GM18520 (cell line): ENCODE data around the gene KIF3B.
"Not testable (repeated sequence)": the region's sequence is repeated elsewhere in the genome, so short reads cannot be mapped to it uniquely, and the experiment has no call there.

ENCODE experiments used
- ATAC-seq: cut with Tn5 transposase; IDR thresholded peaks from one replicate; pipeline ENCODE4 v1.9.1; 2021; ENCODE audit not compliant: unreplicated experiment

Gene KIF3B

GRCh38 chr20:32292548-32292947 is 15.1 kb downstream of the KIF3B start:
- ATAC-seq, result no peak

- ATAC-seq, result no peak
These were observed 16.6 kb downstream of the KIF3B start for GRCh38 chr20:32294071-32294470.

- ATAC-seq, result no peak
These were observed 19.0 kb downstream of the KIF3B start for GRCh38 chr20:32296412-32296811.

DNA sequence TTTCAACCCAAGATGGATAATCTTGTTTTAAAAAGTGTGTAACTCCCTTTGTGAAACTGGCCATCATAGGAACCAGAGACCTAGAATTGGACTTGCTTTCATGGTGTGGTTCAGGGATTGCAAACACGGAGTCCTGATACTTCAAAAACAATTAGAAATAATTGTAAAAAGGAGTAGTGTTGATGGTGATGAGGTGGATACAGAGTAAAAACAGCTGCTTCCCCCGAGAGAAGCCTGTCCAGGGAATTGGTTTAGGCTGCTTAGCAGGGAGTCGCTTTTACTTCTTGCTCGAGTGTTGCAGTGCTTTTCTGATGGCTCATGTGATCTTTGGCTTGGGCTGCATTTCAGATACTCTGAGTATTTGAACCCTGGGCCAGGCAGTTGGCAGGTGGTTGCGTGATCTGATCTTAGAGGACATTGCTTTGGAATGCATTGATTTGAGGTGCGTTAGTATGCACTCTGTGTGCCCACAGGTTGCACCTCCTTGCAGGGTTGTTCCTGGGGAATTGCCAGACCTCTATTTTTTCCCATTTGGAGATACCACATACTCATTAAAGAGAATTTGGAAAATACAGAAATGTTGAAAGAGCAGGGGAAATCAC is 19.5 kb downstream of the KIF3B start:
- ATAC-seq, result no peak

DNA sequence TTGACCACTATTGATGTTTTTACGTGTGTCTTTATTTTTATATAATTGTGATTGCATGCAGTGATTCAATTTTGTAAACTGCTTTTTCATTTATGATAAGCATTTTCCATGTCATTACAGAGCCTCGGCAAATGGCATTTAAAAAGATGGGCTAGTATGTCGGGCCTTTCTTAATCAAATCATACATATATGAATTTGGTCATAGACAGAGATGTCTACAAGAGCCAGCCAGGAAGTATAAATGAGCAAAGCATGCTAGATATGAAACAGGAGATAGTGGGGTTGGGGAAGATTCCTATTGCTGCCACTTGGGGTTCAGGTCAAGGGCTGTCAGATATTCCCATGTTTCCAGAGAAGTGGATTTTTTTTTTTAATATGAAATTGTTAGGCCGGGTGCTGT is 20.0 kb downstream of the KIF3B start:
- ATAC-seq, result no peak

- no peak for ATAC-seq
These were observed 23.2 kb downstream of the KIF3B start for GRCh38 chr20:32300647-32301046.

DNA sequence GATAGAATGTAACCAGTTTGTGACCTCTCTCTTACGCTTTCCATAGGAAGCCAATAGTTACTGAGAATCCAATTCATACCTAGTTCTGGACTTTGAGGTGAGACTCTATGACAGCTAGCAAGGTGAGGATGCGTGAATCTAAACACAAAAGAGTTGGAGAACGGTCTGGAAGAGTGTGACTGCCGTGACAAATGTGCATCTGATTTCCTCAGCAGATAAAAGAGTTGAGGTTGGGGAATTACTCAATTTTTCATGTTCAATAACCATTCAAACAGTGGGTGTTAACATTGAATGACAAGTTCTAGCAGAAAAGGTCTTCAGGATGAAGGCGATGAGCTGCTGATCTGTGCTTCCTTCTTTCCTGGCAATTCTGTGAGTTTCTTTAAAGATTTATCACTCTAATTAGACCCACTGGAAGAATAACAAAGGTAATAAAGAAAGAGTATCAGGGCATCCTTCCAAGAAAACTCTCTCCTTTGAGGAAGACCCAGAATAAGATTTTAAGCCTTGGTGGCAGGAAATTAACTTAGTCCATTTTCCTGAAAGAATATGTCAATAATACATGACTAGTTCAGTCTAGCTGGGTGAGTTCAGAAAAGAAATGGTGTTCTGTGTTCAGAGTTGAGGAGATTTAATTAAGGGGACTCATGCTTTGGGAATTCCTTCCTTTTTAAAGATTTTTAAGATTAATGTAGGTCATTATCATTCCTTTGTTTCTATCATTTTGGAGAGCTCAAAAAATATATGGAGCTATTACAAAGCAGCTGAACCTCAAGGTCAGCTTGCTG is 24.5 kb downstream of the KIF3B start:
- no peak for ATAC-seq

DNA sequence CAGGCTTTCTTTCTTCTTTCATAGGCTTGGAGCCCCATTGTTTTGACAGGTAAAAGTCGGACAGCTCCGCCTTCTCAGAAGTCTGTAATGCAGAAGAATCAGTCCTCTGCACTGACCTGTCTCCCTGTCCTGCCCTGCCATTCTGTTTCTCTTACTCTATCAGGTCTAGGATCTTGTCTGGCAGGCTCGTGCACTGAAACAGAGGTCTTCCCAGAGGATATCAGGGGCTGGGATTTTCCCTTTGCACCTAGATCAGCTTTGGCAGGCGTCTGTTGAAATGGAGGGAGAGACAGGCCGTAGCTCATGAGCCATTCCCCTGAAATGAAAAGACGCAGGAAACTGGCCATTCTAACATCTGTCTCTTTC is 25.0 kb downstream of the KIF3B start:
- no peak for ATAC-seq

- ATAC-seq, result no peak
These were observed 26.8 kb downstream of the KIF3B start for GRCh38 chr20:32304131-32304746.

DNA sequence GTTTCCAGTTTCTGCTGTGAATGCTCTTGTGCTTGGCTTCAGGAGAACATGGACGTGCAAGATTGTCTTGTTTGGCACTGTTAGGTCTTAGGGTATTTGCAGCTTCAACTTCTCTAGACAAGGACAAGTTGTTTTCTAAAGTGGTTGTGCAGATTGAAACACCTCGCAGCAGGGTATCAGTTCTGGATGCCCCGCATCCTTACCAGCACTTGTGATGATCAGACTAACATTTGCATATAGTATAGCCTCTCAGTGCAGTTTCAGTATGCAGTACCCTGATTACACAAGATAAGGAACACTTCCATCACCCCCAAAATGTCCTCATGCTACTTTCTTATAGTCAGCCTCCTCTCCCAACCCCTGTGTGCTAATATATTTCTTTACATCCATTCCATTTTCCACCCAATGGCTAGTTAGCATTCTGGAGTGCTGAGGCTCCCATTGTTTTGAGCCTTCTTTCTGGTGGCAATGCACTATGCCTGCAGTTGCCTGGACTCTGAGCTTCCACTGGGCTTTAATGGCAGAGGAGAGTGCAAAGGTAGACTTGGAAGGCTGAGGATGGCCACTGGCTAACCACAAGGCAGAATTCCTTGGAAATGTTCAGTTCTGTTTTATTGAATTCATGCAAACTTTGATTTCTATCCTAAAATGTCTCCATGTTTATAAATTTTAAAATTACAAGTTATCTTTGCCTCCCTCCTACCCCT is 35.4 kb downstream of the KIF3B start:
- no peak for ATAC-seq

- no peak for ATAC-seq
These were observed 37.3 kb downstream of the KIF3B start for GRCh38 chr20:32314768-32315167.

DNA sequence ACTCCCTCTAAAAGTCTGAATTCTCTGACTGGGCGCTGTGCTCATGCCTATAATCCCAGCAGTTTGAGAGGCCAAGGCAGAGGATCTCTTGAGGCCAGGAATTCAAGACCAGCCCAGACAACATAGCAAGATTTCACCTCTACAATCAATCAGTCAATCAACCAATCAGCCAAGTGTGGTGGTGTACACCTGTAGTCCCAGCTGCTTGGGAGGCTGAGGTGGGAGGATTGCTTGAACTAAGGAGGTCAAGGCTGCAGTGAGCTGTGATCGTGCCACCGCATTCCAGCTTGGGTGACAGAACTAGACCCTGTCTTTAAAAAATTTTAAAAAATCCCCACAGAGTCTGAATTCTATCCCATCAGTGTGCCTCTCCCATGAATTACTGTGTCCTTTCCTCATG is 37.9 kb downstream of the KIF3B start:
- ATAC-seq, result no peak

DNA sequence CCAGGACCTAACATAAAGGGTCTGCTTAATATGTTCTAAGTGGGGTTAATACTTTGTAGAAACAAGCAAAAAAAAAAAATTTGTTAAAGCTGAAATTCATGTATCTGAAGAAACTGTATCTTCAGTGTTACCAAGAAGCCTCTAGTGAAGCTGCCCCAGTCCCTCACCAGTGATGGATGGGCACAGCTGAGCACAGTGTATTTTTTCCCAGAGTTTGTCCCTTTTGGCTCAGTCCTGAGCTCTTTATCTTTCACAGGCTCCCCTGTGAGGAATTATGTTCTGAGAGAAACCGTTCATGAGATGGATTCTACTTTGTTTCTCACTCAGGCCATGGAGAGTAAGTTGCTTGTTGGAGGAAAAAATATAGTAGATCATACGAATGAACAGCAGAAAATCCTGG is 38.4 kb downstream of the KIF3B start:
- ATAC-seq, result no peak

GRCh38 chr20:32316667-32317066 is 39.2 kb downstream of the KIF3B start:
- no peak for ATAC-seq

GRCh38 chr20:32319100-32319499 is 41.6 kb downstream of the KIF3B start:
- ATAC-seq, result no peak

DNA sequence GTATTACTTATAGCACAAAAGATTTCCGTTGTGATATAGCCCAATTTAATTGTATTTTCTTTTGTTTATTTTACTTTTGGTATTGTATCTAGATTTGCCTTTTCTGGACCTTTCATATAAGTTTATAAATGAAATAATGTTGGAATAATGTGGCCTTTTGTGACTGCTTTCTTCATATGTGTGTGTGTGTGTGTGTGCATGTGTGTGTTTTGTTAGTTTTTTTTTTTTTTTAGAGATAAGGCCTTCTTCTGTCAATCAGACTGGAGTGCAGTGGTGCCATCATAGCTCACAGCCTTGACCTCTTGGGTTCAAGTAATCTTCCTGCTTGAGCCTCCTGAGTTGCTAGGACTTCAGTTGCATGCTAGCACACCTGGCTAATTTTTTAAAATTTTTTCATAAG is 42.9 kb downstream of the KIF3B start:
- ATAC-seq, result no peak

DNA sequence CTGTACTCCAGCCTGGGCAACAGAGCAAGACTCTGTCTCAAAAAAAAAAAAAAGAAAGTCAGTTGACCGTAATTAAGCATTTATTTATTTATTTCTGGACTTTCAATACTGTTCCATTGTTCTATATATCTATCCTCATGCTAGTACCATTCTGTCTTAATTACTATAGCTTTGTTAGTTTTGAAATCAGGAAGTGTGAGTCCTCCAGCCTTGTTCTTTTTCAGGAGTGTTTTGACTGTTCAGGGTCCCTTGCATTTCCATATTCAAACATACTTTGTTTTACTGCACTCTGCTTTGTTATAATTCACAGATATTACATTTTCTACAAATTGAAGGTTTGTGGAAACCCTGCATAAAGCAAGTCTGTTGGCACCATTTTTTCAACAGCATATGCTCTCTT is 43.9 kb downstream of the KIF3B start:
- no peak for ATAC-seq

DNA sequence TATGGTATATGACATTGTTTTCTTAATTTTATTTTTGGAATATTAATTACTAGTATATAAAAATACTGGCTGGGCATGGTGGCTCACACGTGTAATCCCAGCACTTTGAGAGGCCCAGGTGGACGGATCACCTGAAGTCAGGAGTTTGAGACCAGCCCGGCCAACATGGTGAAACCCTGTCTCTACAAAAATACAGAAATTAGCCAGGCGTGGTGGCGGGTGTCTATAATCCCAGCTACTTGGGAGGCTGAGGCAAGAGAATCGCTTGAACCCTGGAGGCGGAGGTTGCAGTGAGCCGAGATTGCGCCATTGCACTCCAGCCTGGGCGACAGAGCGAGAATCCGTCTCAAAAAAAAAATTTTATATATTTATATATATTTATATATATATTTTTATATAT is 44.8 kb downstream of the KIF3B start:
- ATAC-seq, result not testable (repeated sequence)

- not testable (repeated sequence) for ATAC-seq
These were observed 46.3 kb downstream of the KIF3B start for GRCh38 chr20:32323761-32324160.

DNA sequence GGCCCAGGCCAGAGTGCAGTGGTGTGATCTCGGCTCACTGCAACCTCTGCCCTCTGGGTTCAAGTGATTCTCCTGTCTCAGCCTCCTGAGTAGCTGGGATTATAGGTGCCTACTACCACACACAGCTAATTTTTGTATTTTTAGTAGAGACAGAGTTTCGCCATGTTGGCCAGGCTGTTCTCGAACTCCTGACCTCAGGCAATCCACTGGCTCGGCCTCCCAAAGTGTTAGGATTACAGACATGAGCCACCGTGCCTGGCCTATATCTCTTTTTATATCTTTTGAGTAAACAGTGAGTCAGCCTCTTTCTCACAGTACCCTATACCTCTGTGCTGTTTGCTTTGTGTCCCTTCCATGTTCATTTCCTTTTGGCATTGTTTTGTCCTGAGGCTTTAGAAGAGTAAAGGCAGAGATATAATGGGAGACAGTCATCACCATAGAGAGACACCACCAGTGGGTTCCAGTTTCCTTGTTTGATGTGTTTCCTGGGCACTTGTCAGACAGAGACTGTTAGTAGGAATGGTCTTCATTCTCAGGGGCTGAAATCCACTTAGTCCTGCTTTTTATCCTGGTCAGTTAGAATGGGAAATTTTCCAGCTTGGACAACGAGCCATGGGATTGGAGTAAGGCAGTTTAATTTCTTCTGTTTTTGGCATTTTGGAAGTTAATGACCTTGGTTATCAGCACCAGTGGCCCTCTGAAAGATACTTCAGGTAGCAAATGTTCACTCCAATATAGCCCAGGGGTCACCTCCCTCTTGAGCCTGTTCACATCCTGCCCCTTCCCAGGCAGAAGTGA is 48.5 kb downstream of the KIF3B start:
- no peak for ATAC-seq

DNA sequence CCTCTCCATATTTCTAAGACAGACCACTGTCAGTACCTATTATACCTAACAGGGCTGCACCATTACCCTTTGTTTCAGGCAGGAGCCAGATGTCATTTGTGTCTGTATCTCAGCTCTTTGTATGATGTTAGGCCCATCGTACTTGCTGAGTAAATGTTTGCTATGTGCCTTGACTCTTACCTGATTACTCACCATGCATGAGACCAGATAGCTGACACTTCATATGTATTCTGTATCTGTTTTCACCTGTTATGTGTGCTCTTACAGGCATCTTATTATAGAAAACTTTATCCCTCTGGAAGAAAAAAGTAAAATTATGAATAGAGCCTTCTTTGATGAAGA is 49.0 kb downstream of the KIF3B start:
- no peak for ATAC-seq
